Renal cortex interstitium (tissue), 11 donors: ENCODE data around the gene IGFBPL1. TPM values are rescaled to one million over a fixed set of nuclear protein-coding genes. Genes with fewer than 3 reads are reported as not detected.

Experiments
- DNase-seq, 11 donors: peaks; one replicate each; pipeline ENCODE4 v3.0.0-alpha.2; 2013; ENCODE audit warnings: low read depth in 9 of 11, low spot score in 4 of 11; ENCODE audit errors: extremely low read depth in 1 of 11
- polyA plus RNA-seq, 3 donors: library from polyadenylated mRNA; unstranded; fragments of 120-200 nt; gene quantifications; one replicate each; pipeline ENCODE4 v1.2.1, GENCODE V29; 2013; ENCODE audit not compliant: insufficient read length in 3 of 3

IGFBPL1 gene
- polyA plus RNA-seq, 3 donors = 1.4 to 2.0 (median 1.8) TPM

DNA sequence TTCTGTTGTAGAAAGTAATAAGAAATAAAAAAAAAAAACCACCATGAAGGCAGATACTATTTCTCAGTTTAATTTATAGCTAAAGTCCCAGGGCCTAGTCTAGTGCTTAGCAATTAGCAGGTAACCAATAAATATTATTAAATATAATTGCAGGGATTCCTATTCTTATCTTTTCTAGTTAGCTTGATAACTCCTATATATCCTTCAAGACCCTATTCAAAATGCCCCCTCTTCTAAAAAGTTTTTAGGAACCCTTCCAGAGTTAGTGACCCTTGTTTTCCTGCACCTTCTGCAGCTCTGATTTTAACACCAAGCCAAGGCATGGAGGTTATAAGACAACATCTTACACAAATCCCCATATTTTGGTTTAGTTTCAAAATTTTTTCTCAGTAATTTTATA is 56.4 kb downstream of the IGFBPL1 start:
- no peak for DNase-seq

DNA sequence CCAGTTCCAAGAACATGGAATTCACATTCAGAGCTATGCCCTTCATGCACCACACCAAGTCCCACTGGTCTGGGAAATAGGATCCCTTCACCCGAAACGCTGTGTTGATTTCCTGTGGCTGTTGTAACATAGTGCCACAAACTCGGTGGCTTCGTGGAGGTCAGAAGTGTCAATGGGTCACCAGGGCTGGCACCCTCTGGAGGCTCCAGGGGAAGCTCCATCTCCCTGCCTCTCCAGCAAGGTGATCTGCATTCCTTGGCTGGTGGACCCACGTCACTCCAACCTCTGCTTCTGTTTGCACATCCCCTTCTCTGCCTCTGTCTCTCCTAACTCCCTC is 60.7 kb downstream of the IGFBPL1 start:
- DNase-seq = no peak

DNA sequence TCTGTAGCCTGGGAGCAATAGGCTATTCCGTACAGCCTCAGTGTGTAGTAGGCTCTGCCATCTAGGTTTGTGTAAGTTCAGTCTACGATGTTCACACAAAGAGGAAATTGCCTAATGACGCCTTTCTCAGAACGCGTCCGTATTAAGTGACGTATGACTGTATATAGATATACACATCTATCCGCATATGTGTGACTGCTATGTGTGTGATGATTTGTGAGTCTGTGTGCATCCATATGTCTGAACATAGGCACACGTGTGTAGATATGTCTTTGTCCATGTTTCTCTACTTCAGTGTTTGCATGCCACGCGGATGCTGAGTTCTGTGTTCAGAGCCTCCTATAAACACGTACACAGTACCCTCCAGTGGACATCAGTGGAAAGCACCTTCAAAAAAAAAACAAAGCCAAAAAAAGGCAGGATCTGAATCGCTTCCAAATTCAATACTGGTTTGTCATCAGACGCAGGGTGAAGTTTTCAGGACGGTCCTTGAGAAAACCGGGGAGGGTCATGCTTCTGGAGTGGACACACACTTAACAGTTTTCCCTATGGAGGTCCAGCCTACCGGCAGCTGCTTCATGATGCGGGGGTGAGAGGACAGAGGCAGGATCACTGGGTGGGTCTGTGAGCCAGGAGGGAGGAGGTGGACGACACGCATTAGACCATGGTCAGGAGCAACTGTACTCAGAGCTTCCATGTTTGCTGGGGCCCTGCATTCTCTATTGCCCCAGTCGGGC is 61.2 kb downstream of the IGFBPL1 start:
- DNase-seq = peak in 8 of 11 donors; percentile 46 to 67 (median 53)

DNA sequence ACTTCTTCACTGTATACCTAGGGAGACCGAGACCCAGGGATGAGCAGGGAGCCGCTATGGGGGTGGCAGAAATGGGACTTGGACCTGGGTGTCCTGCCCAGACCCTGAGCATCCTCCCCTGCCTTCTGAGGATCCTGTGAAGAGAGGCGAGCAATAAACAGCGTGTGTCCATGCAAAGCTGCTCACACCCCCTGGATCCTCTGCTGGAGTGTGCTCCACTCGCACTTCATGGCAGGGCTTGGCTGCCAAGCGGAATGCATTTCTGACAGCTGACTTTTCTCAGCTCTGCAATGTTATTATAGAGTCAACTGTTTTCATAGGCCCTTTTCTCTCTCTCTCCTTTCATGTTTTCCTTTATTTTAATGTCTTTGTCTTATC is 62.8 kb downstream of the IGFBPL1 start:
- peak in 3 of 11 donors; percentile 36 to 53 (median 45) for DNase-seq

DNA sequence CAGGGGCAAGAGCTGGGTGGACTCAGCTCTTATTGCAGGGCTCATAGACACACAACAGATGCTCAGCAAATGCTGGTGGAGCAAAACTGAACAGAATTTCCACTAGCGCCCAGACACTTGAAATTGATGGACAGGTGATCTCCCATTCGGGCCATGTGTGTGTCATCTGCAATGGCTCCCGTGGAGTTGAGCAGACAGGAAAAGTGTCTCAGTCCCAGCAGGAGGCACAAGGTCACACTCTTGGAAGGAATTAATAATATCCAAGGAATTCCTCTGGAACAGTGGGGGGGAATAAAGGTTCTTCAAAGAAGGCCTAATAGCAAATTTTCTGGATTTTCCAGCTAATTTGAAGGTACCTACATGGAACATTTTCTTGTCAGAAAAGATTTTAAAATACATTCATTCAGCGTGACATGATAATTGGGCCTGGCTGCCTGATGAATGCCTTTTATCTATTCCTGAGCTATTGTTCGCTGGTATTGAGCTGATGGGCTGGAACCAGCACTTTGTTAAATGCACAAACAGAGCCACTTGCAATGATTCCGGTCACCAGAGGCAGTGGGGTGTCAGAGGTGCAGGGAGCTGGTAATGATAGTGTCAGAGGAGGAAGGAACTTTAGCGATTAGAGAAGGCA is 63.3 kb downstream of the IGFBPL1 start:
- DNase-seq = no peak

DNA sequence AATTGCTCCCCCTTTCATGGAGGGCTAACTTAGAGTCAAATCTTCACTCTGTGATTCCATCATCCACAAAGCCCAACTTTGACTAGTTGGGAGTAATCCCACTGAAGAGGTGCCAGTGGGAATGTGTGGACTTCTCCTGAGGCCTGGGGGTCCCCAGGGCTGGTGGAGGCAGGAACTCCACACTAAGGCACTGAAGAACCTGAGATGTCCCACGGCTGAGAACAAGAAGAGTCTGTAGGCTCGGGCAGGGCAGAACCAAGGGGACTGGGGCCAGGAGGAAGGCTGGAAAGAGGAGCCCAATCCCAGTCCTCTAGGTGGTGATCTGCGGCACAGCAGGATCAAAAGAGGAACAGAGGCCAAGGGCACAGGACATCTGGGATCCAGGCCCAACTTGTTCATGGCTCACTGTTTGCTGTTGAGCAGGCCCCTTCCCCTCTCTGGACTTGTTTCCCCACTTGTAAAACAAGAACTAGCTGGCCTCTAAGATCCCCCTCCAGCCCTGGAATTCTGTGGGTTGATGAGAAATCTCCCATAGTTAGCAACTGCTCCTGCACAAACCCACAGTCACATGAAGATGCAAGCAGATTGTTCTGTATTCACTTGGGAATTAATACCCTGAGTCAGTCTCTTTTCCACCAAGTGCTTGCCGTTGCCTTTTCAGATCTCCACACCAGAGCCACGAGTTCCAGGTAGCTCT is 64.4 kb downstream of the IGFBPL1 start:
- DNase-seq = no peak

DNA sequence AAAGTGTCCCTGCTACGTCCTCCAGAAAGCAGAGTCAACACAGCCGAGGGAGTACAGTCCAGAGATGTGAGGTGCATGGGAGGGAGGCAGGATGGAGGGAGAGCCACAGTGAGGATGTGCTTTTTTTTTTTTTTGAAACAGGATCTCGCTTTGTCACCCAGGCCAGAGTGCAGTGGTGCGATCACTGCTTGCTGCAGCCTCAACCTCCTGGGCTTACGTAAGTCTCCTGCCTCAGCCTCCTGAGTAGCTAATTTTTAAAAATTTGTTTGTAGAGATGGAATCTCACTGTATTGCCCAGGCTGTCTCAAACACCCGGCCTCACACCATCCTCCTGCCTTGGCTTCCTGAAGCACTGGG is 65.0 kb downstream of the IGFBPL1 start:
- DNase-seq = no peak

DNA sequence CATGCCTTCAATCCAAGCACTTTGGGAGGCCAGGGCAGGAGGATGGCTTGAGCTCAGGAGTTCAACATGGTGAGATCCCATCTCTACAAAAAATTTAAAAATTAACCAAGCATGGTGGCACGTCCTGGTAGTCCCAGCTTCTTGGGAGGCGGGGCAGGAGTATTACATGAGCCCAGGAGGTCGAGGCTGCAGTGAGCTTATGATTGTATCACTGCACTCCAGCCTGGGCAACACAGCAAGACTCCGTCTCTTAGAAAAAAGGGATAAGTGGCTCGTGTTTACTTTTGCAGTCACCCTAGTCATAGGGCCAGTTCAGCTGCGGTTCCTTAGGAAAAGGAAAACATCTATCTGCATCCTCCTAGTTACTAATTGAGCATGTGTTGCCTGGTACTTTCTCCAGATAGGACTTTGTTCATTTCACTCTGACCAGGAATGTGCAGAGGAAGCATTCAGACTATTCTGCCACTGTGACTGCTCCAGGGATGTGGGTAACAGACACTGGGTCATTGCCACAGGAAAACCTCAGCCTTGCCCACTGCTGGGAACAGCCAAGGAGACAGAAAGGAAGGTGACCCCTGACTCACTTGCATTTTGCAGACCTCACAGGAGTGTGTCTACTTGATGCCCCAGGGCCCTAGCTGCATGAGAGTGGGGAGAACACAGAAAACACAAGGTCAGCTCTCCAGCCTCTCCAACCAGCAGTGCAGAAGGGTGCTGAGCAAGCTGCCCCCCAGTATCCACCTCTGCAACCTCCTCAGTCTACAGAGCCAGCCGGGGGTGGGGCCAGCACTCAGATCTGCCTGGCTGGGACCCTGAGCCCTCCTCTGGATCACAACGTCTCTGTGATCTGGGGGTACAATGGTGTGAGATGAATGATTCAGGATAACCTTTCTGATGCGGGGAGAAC is 65.6 kb downstream of the IGFBPL1 start:
- no peak for DNase-seq

DNA sequence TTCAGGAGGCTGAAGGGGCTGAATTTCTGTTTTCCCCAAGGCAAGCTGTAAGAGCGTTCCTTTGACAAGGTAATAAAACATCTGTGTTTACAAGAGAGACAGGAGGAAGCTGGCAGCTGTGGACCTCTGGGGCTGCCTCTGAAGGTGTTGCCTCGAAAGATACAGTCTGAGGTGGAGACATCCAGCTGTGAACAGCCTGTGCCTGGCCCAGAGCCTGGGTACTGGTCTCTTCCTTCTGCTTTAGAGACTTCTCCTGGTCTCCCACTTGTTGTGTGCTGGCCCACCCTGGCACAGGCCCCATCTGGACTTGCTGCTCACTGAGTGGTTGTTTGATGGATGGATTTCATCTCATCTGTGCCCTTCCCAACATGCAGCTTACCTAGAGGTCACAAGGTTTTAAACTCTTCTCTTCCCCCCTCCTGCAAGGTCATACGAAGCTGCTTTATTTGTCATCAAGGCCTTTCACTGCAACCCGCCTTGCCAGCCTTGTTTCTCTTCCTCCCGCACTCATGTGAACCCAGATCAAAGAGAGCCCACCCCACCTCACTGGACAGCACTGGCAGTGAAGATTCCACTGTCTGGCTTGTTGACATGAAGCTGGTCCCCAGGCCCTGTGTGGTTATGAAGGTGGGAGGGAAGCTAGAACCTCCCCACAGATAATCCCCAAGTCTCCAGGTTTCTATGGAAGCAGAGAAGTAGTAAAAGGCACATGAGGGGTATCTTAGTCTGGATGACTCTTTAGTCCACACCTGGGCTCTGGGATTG is 66.7 kb downstream of the IGFBPL1 start:
- DNase-seq = no peak

DNA sequence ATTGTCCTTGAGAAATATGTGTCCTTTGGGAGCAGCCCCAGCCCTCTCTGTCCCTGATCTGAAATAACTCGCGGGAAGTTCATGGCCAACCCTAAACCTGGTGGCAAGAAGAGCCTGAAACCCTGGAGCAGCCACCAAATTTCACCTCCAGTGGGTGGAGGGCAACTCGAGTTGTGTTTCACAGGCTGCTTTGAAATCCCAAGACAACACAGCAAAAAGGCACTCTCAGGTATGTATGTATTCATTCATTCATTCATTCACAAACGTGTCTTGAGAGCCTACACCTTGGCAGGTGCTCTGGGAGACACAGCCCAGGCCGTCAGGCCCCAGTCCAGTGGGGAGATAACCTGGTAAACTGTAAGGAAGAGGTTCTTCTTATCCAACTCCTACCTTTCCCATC is 67.4 kb downstream of the IGFBPL1 start:
- DNase-seq = no peak

Other genes starting within 250 kb of the IGFBPL1 start
- 10 to 100 TPM; 36.9 to 41.0 (median 39.8) TPM for gene ALDH1B1, start 31.8 kb downstream of the IGFBPL1 start, polyA plus RNA-seq
- gene ANKRD18A, start 196.1 kb upstream of the IGFBPL1 start, polyA plus RNA-seq = 1 to 10 TPM; 3.9 to 5.7 (median 3.9) TPM